Neural cell (in vitro differentiated cells): ENCODE data around the gene PWP2. TPM values are rescaled to one million over a fixed set of nuclear protein-coding genes. Genes with fewer than 3 reads are reported as not detected.
"Not testable (repeated sequence)": the region's sequence is repeated elsewhere in the genome, so short reads cannot be mapped to it uniquely, and the experiment has no call there.

Experiments used
- H2AFZ ChIP-seq: fragments of 200-600, 300-800 bp; sonication (generic), shearing (Covaris generic); 2 replicates; pipeline ENCODE4 v1.6.0; 2014; ENCODE audit warnings: low read depth, mild to moderate bottlenecking, antibody characterized with exemption, low read length, moderate library complexity
- H3F3A ChIP-seq: fragments of 200-600 bp; shearing (Covaris generic); 2 replicates; pipeline ENCODE4 v1.6.1; 2016; ENCODE audit warnings: mild to moderate bottlenecking, moderate library complexity, mixed read lengths, antibody characterized with exemption, low read length; ENCODE audit not compliant: insufficient read depth, poor library complexity, severe bottlenecking
- H3K27ac ChIP-seq: fragments of 200-600, 300-800 bp; sonication (generic), shearing (Covaris generic); 2 replicates; pipeline ENCODE4 v1.5.1; 2014; ENCODE audit warnings: mild to moderate bottlenecking, low read length, moderate library complexity
- H3K27me3 ChIP-seq: fragments of 300-800, 200-600 bp; sonication (generic), shearing (Covaris generic); 2 replicates; pipeline ENCODE4 v1.6.0; 2014; ENCODE audit warnings: mild to moderate bottlenecking, low read depth, low read length, moderate library complexity; ENCODE audit not compliant: insufficient read depth
- H3K36me3 ChIP-seq: fragments of 300-800, 200-600 bp; sonication (generic), shearing (Covaris generic); 2 replicates; pipeline ENCODE4 v1.5.1; 2014; ENCODE audit warnings: mild to moderate bottlenecking, antibody characterized with exemption, low read length, moderate library complexity; ENCODE audit not compliant: insufficient read depth
- H3K4me2 ChIP-seq: fragments of 300-800, 200-600 bp; sonication (generic), shearing (Covaris generic); 2 replicates; pipeline ENCODE4 v1.6.0; 2014; ENCODE audit warnings: mild to moderate bottlenecking, low read length
- H3K4me3 ChIP-seq: fragments of 300-800, 200-600 bp; sonication (generic), shearing (Covaris generic); 2 replicates; pipeline ENCODE4 v1.5.1; 2014; ENCODE audit warnings: mild to moderate bottlenecking, low read length, moderate library complexity
- H3K79me2 ChIP-seq: fragments of 200-600 bp; shearing (Covaris generic); replicated peaks from 2 replicates; pipeline ENCODE4 v1.6.0; 2014; ENCODE audit warnings: mild to moderate bottlenecking, low read length, moderate library complexity; ENCODE audit not compliant: insufficient read depth
- H3K9ac ChIP-seq: fragments of 300-800, 200-600 bp; sonication (generic), shearing (Covaris generic); 2 replicates; pipeline ENCODE4 v1.6.1; 2016; ENCODE audit warnings: mild to moderate bottlenecking, low read length, mixed read lengths
- H3K9me2 ChIP-seq: fragments of 200-600 bp; shearing (Covaris generic); 2 replicates; pipeline ENCODE4 v1.6.1; 2016; ENCODE audit warnings: mild to moderate bottlenecking, low read length, mixed read lengths; ENCODE audit not compliant: insufficient read depth
- H3K9me3 ChIP-seq: fragments of 200-600, 300-800 bp; sonication (generic), shearing (Covaris generic); 2 replicates; pipeline ENCODE4 v1.6.1; 2016; ENCODE audit warnings: mild to moderate bottlenecking, mixed run types, low read length, moderate library complexity, mixed read lengths
- H4K20me1 ChIP-seq: fragments of 200-600 bp; shearing (Covaris generic); 2 replicates; pipeline ENCODE4 v1.6.1; 2016; ENCODE audit warnings: mild to moderate bottlenecking, mixed run types; ENCODE audit not compliant: insufficient read depth
- polyA plus RNA-seq: library from polyadenylated mRNA; depleted of rRNA; stranded (reverse); fragments of >200 nt; gene quantifications from 2 replicates; pipeline ENCODE4 v1.2.3, GENCODE V29; 2014

Gene PWP2
- polyA plus RNA-seq, 1 donor from 2014 or later, result 1.7 TPM

DNA sequence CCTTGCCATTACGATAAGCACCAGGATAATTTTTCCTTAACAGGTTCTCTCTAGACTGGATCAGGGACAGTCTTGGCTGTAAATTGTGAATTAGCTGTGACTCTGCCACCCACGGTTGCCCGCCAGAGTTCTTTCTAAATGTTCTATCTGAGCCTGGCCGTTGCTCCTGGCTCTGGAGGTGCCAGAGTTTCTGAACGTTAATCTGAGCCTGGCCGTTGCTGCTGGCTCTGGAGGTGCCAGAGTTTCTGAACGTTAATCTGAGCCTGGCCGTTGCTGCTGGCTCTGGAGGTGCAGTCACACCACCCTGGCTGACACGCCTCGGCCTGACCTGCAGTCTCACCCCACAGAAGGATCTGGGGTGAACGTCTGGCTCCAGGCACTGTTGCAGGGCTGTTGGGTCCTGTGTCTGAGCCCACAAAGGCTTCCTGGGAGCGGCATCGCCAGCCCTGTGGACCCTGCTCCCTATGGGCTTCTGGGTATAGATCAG is 56.0 kb downstream of the PWP2 start:
- not testable (repeated sequence) for H3K4me2 ChIP-seq, H3K4me3 ChIP-seq, H3K27me3 ChIP-seq, H3K79me2 ChIP-seq, H3K27ac ChIP-seq, H3K9ac ChIP-seq, H3K9me3 ChIP-seq, H3F3A ChIP-seq, H3K36me3 ChIP-seq, H3K9me2 ChIP-seq, H4K20me1 ChIP-seq, H2AFZ ChIP-seq

DNA sequence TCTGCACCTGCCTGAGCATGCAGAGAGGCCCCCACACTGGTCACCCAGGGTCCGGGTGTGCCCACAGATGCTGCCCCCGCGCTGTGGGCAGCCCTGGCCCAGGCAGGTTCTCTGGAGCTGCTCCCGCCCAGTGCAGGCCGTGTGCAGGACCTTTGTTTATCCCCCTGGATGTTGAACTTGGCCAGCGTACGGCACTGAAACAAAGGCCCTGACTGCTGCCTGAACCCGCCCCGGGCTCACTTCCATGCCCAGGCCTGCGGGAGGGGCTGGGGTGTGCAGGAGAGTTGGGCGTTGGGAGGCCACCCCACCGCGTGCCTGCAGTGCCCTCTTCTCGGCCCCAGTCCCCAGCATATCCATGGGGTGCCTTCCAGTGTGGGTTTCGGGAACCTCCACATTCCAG is 58.7 kb downstream of the PWP2 start:
- H3K36me3 ChIP-seq, H2AFZ ChIP-seq, H3F3A ChIP-seq, H3K27me3 ChIP-seq, H3K27ac ChIP-seq, H3K79me2 ChIP-seq, H4K20me1 ChIP-seq, H3K4me2 ChIP-seq, H3K9ac ChIP-seq, H3K9me3 ChIP-seq, H3K4me3 ChIP-seq, H3K9me2 ChIP-seq: not testable (repeated sequence)

DNA sequence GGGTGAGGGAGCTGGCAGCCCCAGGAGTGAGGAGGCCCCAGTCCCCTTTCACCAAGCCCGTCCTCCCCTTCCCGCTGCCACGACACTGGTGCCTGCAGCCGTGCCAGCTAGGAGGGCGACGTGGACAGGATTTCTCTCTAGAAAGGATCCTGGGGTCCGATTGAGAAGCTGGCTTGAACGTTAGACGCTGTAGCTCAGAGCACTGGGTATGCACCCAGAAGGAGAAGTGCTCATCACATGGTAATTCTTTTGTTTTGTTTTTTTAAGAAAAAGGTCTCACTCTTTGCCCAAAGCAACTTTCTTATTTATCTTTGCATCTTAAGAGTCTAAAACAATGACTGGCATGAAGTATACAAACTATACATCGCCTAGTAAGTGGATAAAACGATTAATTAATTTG is 60.3 kb downstream of the PWP2 start:
- not testable (repeated sequence) for H3F3A ChIP-seq, H3K4me2 ChIP-seq, H3K79me2 ChIP-seq, H3K9me2 ChIP-seq, H3K4me3 ChIP-seq, H3K27me3 ChIP-seq, H3K9me3 ChIP-seq, H3K9ac ChIP-seq, H2AFZ ChIP-seq, H4K20me1 ChIP-seq, H3K27ac ChIP-seq, H3K36me3 ChIP-seq

DNA sequence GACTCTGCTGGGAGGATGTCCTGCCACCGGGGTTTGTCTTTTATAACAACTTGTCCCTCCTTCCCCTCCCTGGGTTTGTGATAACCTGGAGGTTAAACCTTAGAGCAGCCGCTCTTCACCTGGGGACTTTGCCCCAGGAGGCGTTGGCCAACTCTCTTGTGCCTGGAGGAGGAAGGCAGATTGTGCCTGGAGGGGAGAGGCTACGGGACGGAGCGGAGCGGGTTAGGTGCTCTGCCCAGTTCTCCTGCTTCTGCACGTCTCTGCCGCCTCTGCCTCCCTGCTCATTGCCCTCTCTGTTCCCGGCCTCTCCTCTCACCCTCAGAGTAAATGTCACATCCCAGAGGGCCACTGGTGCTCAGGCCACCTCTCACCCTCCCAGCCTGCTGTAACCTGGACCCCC is 63.1 kb downstream of the PWP2 start:
- not testable (repeated sequence) for H3K4me3 ChIP-seq, H3F3A ChIP-seq, H3K79me2 ChIP-seq, H3K27ac ChIP-seq, H3K27me3 ChIP-seq, H3K9ac ChIP-seq, H2AFZ ChIP-seq, H3K9me3 ChIP-seq, H4K20me1 ChIP-seq, H3K36me3 ChIP-seq, H3K9me2 ChIP-seq, H3K4me2 ChIP-seq

DNA sequence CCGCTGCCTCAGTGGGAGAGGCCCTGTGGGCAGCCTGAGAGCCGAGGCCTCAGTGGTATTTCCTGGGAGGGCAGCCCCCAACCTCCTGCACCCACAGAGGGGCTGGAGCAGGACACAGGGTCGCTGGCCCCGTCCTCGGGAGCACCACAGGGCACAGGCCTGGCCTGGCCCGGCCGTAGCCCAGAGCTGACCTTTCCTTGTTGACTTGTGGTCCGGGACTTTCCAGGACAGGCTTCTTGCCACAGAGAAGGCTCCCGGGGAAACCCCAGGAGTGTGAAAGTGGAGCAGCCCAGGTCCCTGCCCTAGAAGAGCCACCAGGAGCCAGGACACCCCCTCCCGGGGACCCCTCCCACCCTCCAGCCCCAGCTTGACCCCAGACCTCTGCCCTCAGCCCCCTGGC is 63.7 kb downstream of the PWP2 start:
- not testable (repeated sequence) for H2AFZ ChIP-seq, H3K36me3 ChIP-seq, H3F3A ChIP-seq, H3K27ac ChIP-seq, H3K4me2 ChIP-seq, H3K27me3 ChIP-seq, H3K9ac ChIP-seq, H3K9me3 ChIP-seq, H4K20me1 ChIP-seq, H3K79me2 ChIP-seq, H3K9me2 ChIP-seq, H3K4me3 ChIP-seq

DNA sequence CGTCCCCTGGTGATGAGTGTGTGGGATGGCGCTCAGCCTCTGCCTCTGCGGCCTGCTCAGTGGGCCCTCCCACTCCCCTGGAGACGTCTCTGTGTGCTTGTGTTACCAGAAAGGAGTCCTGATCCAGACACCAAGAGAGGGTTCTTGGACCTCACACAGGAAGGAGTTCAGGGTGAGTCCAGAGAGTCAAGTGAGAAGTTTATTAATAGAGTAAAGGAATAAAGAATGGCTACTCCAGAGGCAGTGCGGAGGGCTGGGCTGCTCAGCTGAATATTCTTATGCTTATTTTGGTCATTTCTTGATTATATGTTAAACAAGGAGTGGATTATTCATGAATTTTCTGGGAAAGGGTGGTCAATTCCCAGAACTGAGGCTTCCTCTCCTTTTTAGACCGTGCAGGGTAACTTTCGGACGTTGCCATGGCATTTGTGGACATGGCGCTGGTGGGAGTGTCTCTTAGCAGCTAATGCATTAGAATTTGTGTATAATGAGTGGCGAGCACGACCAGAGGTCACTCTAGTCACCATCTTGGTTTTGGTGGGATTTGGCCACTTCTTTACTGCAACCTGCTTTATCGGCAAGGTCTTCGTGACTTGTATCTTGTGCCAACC is 64.9 kb downstream of the PWP2 start:
- not testable (repeated sequence) for H3K4me3 ChIP-seq, H3K27me3 ChIP-seq, H3K27ac ChIP-seq, H2AFZ ChIP-seq, H4K20me1 ChIP-seq, H3K4me2 ChIP-seq, H3F3A ChIP-seq, H3K36me3 ChIP-seq, H3K9me3 ChIP-seq, H3K9ac ChIP-seq, H3K79me2 ChIP-seq, H3K9me2 ChIP-seq

DNA sequence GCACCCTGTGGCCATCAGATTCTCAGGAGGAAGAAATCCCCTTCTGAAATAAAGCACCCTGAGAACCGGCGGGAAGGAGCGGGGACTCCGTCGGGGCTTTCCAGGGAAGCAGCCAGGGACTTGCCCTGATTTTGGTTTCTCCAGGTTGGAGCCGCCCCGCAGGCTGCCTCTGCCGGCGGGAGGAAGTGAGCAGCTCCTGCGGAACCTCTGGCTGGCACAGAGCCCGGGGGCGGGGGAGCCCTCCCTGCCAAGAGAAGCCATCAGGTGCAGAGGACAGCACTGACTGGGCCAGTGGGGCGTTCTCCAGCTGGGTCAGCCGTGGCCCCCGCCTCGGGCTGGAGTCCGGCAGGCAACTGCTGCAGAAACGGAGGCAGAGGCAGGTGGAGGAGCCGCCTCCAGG is 65.5 kb downstream of the PWP2 start:
- not testable (repeated sequence) for H3K9ac ChIP-seq, H4K20me1 ChIP-seq, H3K36me3 ChIP-seq, H3K9me2 ChIP-seq, H3K79me2 ChIP-seq, H3K4me3 ChIP-seq, H3K27ac ChIP-seq, H2AFZ ChIP-seq, H3K4me2 ChIP-seq, H3K9me3 ChIP-seq, H3F3A ChIP-seq, H3K27me3 ChIP-seq

DNA sequence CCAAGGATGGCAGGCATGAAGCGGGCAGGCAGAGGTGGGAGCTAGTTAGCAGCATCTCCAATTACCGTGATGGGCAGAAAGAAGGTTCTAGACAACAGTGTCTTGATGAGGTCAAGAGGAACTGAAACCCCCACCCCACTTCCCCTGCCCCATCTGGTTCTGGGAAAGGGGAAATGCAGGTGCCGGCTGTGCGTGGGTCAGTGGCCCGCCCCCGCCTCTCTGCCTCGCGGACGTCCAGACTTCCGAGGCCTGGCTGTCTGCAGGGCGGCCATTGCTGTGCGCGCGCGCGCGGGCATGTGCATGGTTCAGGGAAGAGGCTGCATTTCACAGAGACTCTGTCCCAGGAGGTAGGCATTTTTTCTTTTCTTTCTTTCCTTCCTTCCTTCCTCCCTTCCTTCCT is 68.0 kb downstream of the PWP2 start:
- H3K9me3 ChIP-seq, H3K36me3 ChIP-seq, H3K9ac ChIP-seq, H3K27me3 ChIP-seq, H3K4me2 ChIP-seq, H2AFZ ChIP-seq, H3K27ac ChIP-seq, H3K9me2 ChIP-seq, H3F3A ChIP-seq, H4K20me1 ChIP-seq, H3K4me3 ChIP-seq, H3K79me2 ChIP-seq: not testable (repeated sequence)
